ENCODE data around the gene PLOD2.

PLOD2 gene

GRCh38 chr3:146037697-146038096 is 123.3 kb downstream of the PLOD2 start:
- no peak for DNase-seq (ENCODE audit: low spot score)

- DNase-seq (ENCODE audit: low spot score): no peak
These were observed 124.7 kb downstream of the PLOD2 start for GRCh38 chr3:146036281-146036680.

- DNase-seq (ENCODE audit: low spot score): no peak
These were observed 125.6 kb downstream of the PLOD2 start for GRCh38 chr3:146035366-146035765.

GRCh38 chr3:146033950-146034349 is 127.0 kb downstream of the PLOD2 start:
- no peak for DNase-seq (ENCODE audit: low spot score)

GRCh38 chr3:146026547-146026946 is 134.4 kb downstream of the PLOD2 start:
- DNase-seq (ENCODE audit: low spot score): no peak

GRCh38 chr3:146024260-146024659 is 136.7 kb downstream of the PLOD2 start:
- no peak for DNase-seq (ENCODE audit: low spot score)

- DNase-seq (ENCODE audit: low spot score): no peak
These were observed 140.0 kb downstream of the PLOD2 start for GRCh38 chr3:146020969-146021368.

GRCh38 chr3:146019508-146019907 is 141.5 kb downstream of the PLOD2 start:
- DNase-seq (ENCODE audit: low spot score): no peak
